HL-60 (cell line): ENCODE results near the gene RBFOX1.

ENCODE experiments used
- DNase-seq, 2 experiments: peaks; one replicate each; pipeline ENCODE4 v3.0.0-alpha.2; 2010 to 2020; ENCODE audit warnings: low read depth in 1 of 2, low spot score in 1 of 2
- H3K27ac ChIP-seq: fragments of 250-450 bp; sonication (Bioruptor Pico); replicated peaks from 2 replicates; pipeline ENCODE4 v1.5.1; 2020; ENCODE audit warnings: mild to moderate bottlenecking, moderate library complexity
- H3K27me3 ChIP-seq: fragments of 250-450 bp; sonication (Bioruptor Pico); 2 replicates; pipeline ENCODE4 v1.5.1; 2021; ENCODE audit warnings: mild to moderate bottlenecking, moderate library complexity; ENCODE audit not compliant: insufficient read depth, poor library complexity, severe bottlenecking
- H3K4me3 ChIP-seq: replicated peaks from 2 replicates; pipeline ENCODE4 v1.5.1; 2011; ENCODE audit warnings: mild to moderate bottlenecking, control low read depth, low read length; ENCODE audit not compliant: insufficient read depth
- GABPA ChIP-seq: IDR thresholded peaks from 2 replicates; pipeline ENCODE4 v1.6.1; 2012; ENCODE audit warnings: low read depth
- POLR2AphosphoS5 ChIP-seq: IDR thresholded peaks from 2 replicates; pipeline ENCODE4 v1.6.1; 2012; ENCODE audit warnings: low read depth
- SPI1 ChIP-seq: IDR thresholded peaks from 2 replicates; pipeline ENCODE4 v1.6.1; 2012; ENCODE audit warnings: low read depth, mild to moderate bottlenecking, borderline replicate concordance
- TF ChIP-seq, protein P1 (sequence below): IDR thresholded peaks from one replicate; pipeline ENCODE4 v1.5.1; 2011; ENCODE audit warnings: low read length, control low read depth, inconsistent platforms; ENCODE audit not compliant: insufficient read depth
- TF ChIP-seq, protein P2 (sequence below): IDR thresholded peaks from 2 replicates; pipeline ENCODE4 v1.6.1; 2012; ENCODE audit warnings: low read depth; ENCODE audit not compliant: insufficient replicate concordance

The RBFOX1 gene

DNA sequence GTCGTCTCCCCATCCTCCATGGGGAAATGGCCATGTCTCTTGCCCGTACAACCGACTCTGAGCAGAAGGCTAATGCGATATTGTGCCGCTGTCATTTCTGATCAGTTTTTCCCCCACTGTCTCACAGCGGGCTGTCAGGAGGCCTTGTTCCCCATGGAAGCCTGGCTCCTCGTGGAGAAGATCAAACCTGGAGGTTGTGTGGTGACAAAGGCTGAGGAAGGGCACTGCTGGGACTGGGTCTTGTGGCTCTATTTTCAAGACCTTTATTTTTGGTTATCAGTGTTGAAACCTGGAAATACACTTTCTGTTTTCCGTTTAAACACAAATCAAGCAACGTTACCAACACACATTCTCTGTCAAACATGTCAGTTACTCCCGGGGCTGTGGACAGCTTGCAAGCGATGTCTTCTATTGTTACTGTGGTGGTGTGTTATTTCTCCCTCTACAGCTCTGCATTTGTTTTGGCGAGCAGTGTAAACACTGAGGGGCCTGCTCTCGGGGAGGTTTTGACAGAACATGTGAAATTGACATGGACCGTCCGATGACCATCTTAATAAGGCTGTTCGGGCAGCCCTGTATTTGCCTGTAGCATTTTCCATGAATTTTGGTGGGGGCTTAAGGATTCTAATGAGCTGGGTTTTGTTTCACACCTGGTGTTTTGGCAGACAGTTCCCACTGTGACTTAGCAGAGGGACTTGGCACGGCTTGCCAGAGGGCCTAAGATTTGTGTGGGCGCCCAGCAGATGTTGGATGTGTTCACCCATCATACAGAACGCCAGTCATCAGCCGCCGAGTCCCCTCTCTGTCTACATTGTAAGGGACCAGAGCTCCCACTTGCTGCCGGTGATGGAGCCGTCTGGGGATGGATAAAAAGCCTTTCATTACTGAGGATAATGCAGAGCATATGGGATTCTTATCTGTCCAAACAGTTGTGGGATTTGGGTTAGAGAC lies 12.5 kb downstream of the RBFOX1 start:
- no peaks in the 10 kb centered on the region for H3K27me3 ChIP-seq
- no peak overlapping the region for H3K27ac ChIP-seq
- no peak for TF ChIP-seq SPI1
- TF ChIP-seq, protein P1, sequence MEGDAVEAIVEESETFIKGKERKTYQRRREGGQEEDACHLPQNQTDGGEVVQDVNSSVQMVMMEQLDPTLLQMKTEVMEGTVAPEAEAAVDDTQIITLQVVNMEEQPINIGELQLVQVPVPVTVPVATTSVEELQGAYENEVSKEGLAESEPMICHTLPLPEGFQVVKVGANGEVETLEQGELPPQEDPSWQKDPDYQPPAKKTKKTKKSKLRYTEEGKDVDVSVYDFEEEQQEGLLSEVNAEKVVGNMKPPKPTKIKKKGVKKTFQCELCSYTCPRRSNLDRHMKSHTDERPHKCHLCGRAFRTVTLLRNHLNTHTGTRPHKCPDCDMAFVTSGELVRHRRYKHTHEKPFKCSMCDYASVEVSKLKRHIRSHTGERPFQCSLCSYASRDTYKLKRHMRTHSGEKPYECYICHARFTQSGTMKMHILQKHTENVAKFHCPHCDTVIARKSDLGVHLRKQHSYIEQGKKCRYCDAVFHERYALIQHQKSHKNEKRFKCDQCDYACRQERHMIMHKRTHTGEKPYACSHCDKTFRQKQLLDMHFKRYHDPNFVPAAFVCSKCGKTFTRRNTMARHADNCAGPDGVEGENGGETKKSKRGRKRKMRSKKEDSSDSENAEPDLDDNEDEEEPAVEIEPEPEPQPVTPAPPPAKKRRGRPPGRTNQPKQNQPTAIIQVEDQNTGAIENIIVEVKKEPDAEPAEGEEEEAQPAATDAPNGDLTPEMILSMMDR = no peak
- TF ChIP-seq, protein P2, sequence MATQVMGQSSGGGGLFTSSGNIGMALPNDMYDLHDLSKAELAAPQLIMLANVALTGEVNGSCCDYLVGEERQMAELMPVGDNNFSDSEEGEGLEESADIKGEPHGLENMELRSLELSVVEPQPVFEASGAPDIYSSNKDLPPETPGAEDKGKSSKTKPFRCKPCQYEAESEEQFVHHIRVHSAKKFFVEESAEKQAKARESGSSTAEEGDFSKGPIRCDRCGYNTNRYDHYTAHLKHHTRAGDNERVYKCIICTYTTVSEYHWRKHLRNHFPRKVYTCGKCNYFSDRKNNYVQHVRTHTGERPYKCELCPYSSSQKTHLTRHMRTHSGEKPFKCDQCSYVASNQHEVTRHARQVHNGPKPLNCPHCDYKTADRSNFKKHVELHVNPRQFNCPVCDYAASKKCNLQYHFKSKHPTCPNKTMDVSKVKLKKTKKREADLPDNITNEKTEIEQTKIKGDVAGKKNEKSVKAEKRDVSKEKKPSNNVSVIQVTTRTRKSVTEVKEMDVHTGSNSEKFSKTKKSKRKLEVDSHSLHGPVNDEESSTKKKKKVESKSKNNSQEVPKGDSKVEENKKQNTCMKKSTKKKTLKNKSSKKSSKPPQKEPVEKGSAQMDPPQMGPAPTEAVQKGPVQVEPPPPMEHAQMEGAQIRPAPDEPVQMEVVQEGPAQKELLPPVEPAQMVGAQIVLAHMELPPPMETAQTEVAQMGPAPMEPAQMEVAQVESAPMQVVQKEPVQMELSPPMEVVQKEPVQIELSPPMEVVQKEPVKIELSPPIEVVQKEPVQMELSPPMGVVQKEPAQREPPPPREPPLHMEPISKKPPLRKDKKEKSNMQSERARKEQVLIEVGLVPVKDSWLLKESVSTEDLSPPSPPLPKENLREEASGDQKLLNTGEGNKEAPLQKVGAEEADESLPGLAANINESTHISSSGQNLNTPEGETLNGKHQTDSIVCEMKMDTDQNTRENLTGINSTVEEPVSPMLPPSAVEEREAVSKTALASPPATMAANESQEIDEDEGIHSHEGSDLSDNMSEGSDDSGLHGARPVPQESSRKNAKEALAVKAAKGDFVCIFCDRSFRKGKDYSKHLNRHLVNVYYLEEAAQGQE = no peak
- no peak for TF ChIP-seq POLR2AphosphoS5
- no peak for TF ChIP-seq GABPA
- no peak overlapping the region for H3K4me3 ChIP-seq
- no peak for DNase-seq

DNA sequence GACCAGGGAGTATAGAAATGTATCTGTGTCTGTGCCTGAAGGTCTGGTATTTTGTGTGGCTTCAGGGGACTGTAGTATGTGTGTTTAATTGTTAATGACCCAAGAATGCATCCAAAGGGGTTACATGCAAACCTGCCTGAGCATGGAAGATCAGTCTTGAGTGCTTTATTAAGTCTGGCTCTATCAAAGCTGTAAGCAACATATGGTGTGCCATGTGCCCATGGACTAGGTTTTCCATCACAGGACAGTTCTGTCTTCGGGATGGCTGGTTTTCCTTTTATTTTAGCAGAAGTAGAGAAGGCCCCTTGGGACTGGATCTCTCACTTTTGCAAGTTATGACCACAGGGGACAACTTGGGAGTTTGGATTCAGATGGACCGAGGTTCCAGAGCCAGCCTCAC lies 18.2 kb downstream of the RBFOX1 start:
- DNase-seq = no peak
- Histone ChIP-seq H3K27ac (no peak overlapping the region), H3K4me3 (no peak overlapping the region), H3K27me3 (no peaks in the 10 kb centered on the region)
- TF ChIP-seq, protein P1 = no peak
- TF ChIP-seq POLR2AphosphoS5 (no peak), SPI1 (no peak), GABPA (no peak)
- TF ChIP-seq, protein P2 = no peak

DNA sequence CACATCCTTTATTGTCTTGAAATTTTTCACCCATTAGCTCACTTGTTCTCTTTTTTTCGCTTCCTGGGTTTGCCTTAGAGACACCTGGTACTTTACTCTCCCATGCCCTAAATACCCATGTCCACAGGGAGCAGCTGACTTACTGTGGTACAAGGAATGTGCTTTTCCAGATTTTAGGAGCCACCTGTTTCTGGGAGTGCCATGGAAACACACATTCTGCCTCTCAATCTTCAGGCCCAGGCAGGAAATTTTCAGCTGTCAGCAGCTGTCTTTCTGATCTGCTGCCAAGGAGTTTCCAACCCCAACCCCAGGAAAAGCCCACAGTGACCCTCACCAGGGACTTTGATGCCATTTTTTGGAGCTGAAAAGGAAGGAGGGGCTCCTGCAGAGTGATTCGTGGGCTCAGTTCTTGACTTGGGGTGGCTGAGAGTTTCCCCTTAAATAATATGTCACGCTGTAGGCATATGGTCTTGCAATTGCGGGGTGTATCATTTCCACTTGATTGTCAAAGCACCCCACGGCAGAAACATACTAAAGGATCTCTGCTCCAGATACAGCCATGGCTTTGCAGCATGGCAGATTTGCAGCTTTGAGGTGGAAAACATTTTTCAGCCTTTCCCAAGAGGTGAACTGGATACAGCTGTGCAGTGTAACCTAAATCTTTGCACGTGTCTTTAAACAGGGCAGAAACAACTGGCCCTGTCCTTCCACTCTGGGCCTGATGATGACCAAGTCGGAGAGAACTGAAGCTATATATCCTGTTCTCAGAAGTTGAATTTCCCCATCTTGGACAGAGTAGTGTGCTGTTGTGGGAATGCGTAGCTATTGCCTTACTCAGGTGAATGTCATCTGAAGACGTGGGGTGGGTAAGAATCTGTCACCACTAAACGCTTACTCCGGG lies 19.2 kb downstream of the RBFOX1 start:
- Histone ChIP-seq H3K27ac (no peak overlapping the region), H3K27me3 (no peaks in the 10 kb centered on the region), H3K4me3 (no peak overlapping the region)
- TF ChIP-seq GABPA (no peak), SPI1 (no peak), POLR2AphosphoS5 (no peak)
- TF ChIP-seq, protein P2 = no peak
- TF ChIP-seq, protein P1 = no peak
- DNase-seq = no peak
